A549 (cell line): ENCODE results near the gene GIMAP4. TPM values are rescaled to one million over a fixed set of nuclear protein-coding genes. Genes with fewer than 3 reads are reported as not detected.

ENCODE experiments used
- ATAC-seq, 2 experiments: fragments of 200-7000 bp in 1 of 2; fragments of >200 bp in 1 of 2; cut with Nextera tagmentation in 1 of 2; cut with Tn5 transposase in 1 of 2; 3 replicates each; pipeline versions ENCODE4 v1.8.0 to v1.9.1; 2018 to 2020; ENCODE audit warnings: mild to moderate bottlenecking in 1 of 2, moderate library complexity in 1 of 2
- CTCF ChIA-PET: fragments of 300-600 bp; sonication (Branson Sonifier 250); formaldehyde crosslinking; extraction: SDS; loops from one replicate; lab custom pipeline; 2021; ENCODE audit warnings: antibody characterized with exemption, inconsistent platforms; lab: Yijun Ruan, JAX
- POLR2A ChIA-PET: fragments of 350-600 bp; formaldehyde crosslinking; extraction: SDS; loops from one replicate; lab custom pipeline; 2021; ENCODE audit warnings: antibody characterized with exemption, inconsistent platforms; lab: Yijun Ruan, JAX
- DNase-seq, 2 experiments: peaks; one replicate each; pipeline versions ENCODE4 v3.0.0 to v3.0.0-alpha.2; 2011 to 2016; ENCODE audit warnings: low read depth in 1 of 2, low spot score in 1 of 2
- FAIRE-seq: peaks from 2 replicates; lab custom pipeline; 2011; peaks lifted over from hg19 to GRCh38; lab: Jason Lieb, UNC
- H3K27ac ChIP-seq, 2 experiments: fragments of >200 bp; sonication (Bioruptor Twin); formaldehyde crosslinking; 3 replicates each; pipeline ENCODE4 v1.5.1; 2016 to 2017
- H3K4me1 ChIP-seq: fragments of >200 bp; sonication (Bioruptor Twin); formaldehyde crosslinking; 3 replicates; pipeline ENCODE4 v1.6.1; 2016
- H3K4me2 ChIP-seq: fragments of >200 bp; sonication (Bioruptor Twin); formaldehyde crosslinking; 3 replicates; pipeline ENCODE4 v1.6.1; 2016
- H3K4me3 ChIP-seq: fragments of >200 bp; sonication (Bioruptor Twin); formaldehyde crosslinking; 3 replicates; pipeline ENCODE4 v1.5.1; 2016
- H3K9me3 ChIP-seq: fragments of >200 bp; sonication (Bioruptor Twin); formaldehyde crosslinking; 3 replicates; pipeline ENCODE4 v1.6.1; 2016
- CBX8 ChIP-seq: fragments of 200-600 bp; sonication (generic); IDR thresholded peaks from 2 replicates; pipeline ENCODE4 v1.6.1; 2016
- CHD4 ChIP-seq: fragments of 200-600 bp; sonication (generic); IDR thresholded peaks from 2 replicates; pipeline ENCODE4 v1.6.1; 2016; ENCODE audit warnings: antibody characterized with exemption, mild to moderate bottlenecking, borderline replicate concordance
- ELK1 ChIP-seq: fragments of 150-350 bp; IDR thresholded peaks from 2 replicates; pipeline ENCODE4 v1.6.1; 2014; ENCODE audit warnings: low read depth, mild to moderate bottlenecking, low read length
- ESRRA ChIP-seq: fragments of 150-350 bp; IDR thresholded peaks from 2 replicates; pipeline ENCODE4 v1.6.1; 2014; ENCODE audit warnings: mild to moderate bottlenecking, low read length, borderline replicate concordance
- HEYL ChIP-seq: fragments of 250-450 bp; sonication (Bioruptor Pico); IDR thresholded peaks from 2 replicates; pipeline ENCODE4 v1.8.0; 2021; ENCODE audit warnings: mild to moderate bottlenecking, moderate library complexity
- JUNB ChIP-seq: fragments of >200 bp; sonication (Bioruptor Twin); formaldehyde crosslinking; IDR thresholded peaks from 2 replicates; pipeline ENCODE4 v1.6.1; 2016
- KDM5A ChIP-seq: fragments of 200-600 bp; sonication (generic); IDR thresholded peaks from 2 replicates; pipeline ENCODE4 v1.6.1; 2016; ENCODE audit warnings: antibody characterized with exemption, mild to moderate bottlenecking
- MAZ ChIP-seq: fragments of 150-350 bp; IDR thresholded peaks from 2 replicates; pipeline ENCODE4 v1.6.1; 2014; ENCODE audit warnings: antibody characterized with exemption, low read depth, low read length, borderline replicate concordance
- MYC ChIP-seq: IDR thresholded peaks from 2 replicates; pipeline ENCODE4 v1.6.1; 2012; ENCODE audit warnings: mild to moderate bottlenecking, inconsistent platforms, low read length, improper control_type of control experiment, borderline replicate concordance
- NFE2L2 ChIP-seq: fragments of 150-350 bp; conservative IDR thresholded peaks from 2 replicates; pipeline ENCODE4 v1.6.1; 2014; ENCODE audit warnings: low read length
- NPAS2 ChIP-seq: fragments of 250-450 bp; sonication (Bioruptor Pico); IDR thresholded peaks from 2 replicates; pipeline ENCODE4 v1.8.0; 2022; ENCODE audit warnings: mild to moderate bottlenecking, moderate library complexity, borderline replicate concordance
- POLR2A ChIP-seq: IDR thresholded peaks from 2 replicates; pipeline ENCODE4 v1.6.1; 2012; ENCODE audit warnings: mild to moderate bottlenecking, low read length
- RAD21 ChIP-seq, 2 experiments: fragments of >200 bp in 1 of 2; sonication (Bioruptor Twin) in 1 of 2; formaldehyde crosslinking in 1 of 2; IDR thresholded peaks in 1 of 2; conservative IDR thresholded peaks in 1 of 2; 2 replicates in 1 of 2; 3 replicates in 1 of 2; pipeline ENCODE4 v1.6.1; 2012 to 2018; ENCODE audit warnings: inconsistent platforms in 1 of 2
- SREBF2 ChIP-seq: fragments of 450-650 bp; IDR thresholded peaks from 2 replicates; pipeline ENCODE4 v1.6.1; 2014; ENCODE audit warnings: mild to moderate bottlenecking, moderate library complexity
- TFCP2L1 ChIP-seq: fragments of 250-450 bp; sonication (Bioruptor Pico); IDR thresholded peaks from 2 replicates; pipeline ENCODE4 v1.5.0; 2021; ENCODE audit warnings: mild to moderate bottlenecking
- ZC3H11A ChIP-seq: fragments of 450-650 bp; IDR thresholded peaks from 2 replicates; pipeline ENCODE4 v1.6.1; 2014; ENCODE audit warnings: antibody characterized with exemption, mild to moderate bottlenecking
- ZFP36 ChIP-seq: fragments of 450-650 bp; IDR thresholded peaks from 2 replicates; pipeline ENCODE4 v1.6.1; 2014; ENCODE audit warnings: borderline replicate concordance; ENCODE audit not compliant: partially characterized antibody
- ZNF302 ChIP-seq: fragments of 250-450 bp; sonication (Bioruptor Pico); IDR thresholded peaks from 2 replicates; pipeline ENCODE4 v1.9.0; 2021; ENCODE audit warnings: inconsistent platforms, mild to moderate bottlenecking, moderate library complexity
- WGBS: methylation state at CpG from one replicate; pipeline ENCODE4 v1.1.6; 2017; ENCODE audit errors: missing lambda C conversion rate; 5-methylcytosine and 5-hydroxymethylcytosine counted together
- polyA plus RNA-seq, 4 experiments: library from polyadenylated mRNA; depleted of rRNA in 3 of 4; stranded (reverse); fragments of >200 nt; fragmentation: RNase III in 1 of 4; extraction: RNeasy Plus Mini Kit Qiagen cat#74134 plus additional on column Dnase treatment in 1 of 4; gene quantifications; 2 replicates in 3 of 4; 3 replicates in 1 of 4; pipeline ENCODE4 v1.2.3, GENCODE V29; 2011 to 2017
- TF ChIP-seq, protein P1 (sequence below): fragments of >200 bp; sonication (Bioruptor Twin); formaldehyde crosslinking; IDR thresholded peaks from 3 replicates; pipeline ENCODE4 v1.6.1; 2016
- TF ChIP-seq, protein P2 (sequence below): IDR thresholded peaks from 2 replicates; pipeline ENCODE4 v1.6.1; 2012
- TF ChIP-seq, protein P3 (sequence below): fragments of >200 bp; sonication (Bioruptor Twin); formaldehyde crosslinking; IDR thresholded peaks from 3 replicates; pipeline ENCODE4 v1.5.1; 2016
- TF ChIP-seq, protein P4 (sequence below): fragments of 250-450 bp; sonication (Bioruptor Pico); IDR thresholded peaks from 2 replicates; pipeline ENCODE4 v1.5.0; 2020; ENCODE audit warnings: low read depth, mild to moderate bottlenecking, moderate library complexity

The GIMAP4 gene
- polyA plus RNA-seq, 2 of the 4 experiments (the other 2 are of a cell fraction), result not detected

DNA sequence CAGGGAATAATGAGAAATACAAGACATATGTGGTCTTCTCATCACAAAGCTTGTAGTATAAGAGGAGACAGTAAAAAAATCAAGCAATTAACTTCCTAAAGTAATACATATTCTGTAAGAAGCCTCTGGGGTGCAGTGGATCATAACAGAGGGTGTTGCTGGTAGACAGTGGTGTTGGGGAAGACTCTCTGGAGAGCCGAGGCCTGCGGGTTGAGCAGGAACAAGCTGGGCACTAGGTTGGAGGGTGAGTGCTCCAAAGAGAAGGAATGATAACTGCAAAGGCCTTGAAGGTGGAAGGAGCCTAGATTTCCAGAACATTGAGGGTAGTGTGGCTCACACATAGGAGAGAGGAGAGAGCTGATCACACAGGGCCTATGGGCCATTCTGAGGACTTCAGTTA, 1.5 kb downstream of the GIMAP4 start:
- H3K27ac ChIP-seq, result no peak overlapping the region
- WGBS, result 32% methylated on average over 2 of the region's 2 CpGs
- DNase-seq, result no peak
- ChIA-PET POLR2A (no interaction called here), CTCF (no interaction called here)
- no peak overlapping the region for H3K4me3 ChIP-seq
- no peak for FAIRE-seq
- H3K4me2 ChIP-seq, result no peak overlapping the region
- H3K9me3 ChIP-seq, result no peaks in the 10 kb centered on the region
- no peak for TF ChIP-seq ZC3H11A
- TF ChIP-seq JUNB, result no peak
- H3K4me1 ChIP-seq, result no peaks in the 10 kb centered on the region
- no peak for ATAC-seq

DNA sequence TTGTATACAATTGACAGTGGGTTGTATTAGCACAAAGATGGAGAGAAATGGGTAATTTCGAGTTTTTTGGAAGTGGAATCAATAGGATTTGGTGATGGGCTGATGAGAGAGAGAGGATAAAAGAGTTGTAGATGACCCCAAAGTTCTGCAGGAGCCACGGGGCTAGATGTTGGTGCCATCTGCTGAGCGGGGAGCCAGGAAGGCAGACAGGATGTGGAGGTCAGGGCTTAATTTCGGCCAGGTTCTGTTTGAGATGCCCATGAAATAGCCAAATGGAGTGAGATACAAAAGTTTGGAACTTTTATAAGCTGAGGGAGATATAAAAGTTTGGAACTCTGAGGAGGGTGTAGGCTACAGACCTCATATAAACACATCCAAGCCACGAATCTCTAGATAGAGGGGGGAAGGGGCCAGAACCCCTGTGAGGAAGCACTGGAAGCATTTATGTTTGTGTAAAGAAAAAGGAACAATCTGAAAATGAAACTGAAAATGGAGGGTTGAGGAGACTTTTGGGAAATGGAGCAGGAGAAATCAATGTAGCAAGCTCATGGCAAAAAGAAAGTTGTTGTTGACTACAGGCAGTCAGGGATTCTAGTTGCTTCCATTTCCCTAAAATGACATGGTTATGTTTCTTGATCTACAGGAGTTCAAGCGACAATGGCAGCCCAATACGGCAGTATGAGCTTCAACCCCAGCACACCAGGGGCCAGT, 2.2 kb downstream of the GIMAP4 start:
- FAIRE-seq (no peak), ATAC-seq (no peak), DNase-seq (no peak)
- ChIA-PET CTCF (no interaction called here), POLR2A (no interaction called here)
- no peaks in the 10 kb centered on the region for H3K9me3 ChIP-seq
- TF ChIP-seq RAD21 (conservative IDR thresholded peaks at IDR 0.05 in 1 of 2, IDR thresholded peaks at IDR 0.05 in 1 of 2), result no peak
- no peak for TF ChIP-seq MAZ
- no peak for TF ChIP-seq SREBF2
- TF ChIP-seq, protein P1, sequence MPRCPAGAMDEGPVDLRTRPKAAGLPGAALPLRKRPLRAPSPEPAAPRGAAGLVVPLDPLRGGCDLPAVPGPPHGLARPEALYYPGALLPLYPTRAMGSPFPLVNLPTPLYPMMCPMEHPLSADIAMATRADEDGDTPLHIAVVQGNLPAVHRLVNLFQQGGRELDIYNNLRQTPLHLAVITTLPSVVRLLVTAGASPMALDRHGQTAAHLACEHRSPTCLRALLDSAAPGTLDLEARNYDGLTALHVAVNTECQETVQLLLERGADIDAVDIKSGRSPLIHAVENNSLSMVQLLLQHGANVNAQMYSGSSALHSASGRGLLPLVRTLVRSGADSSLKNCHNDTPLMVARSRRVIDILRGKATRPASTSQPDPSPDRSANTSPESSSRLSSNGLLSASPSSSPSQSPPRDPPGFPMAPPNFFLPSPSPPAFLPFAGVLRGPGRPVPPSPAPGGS, result no peak
- TF ChIP-seq ZNF302 (CRISPR knock-in tag), result no peak
- no peak for TF ChIP-seq KDM5A
- no peak for TF ChIP-seq ELK1
- TF ChIP-seq CHD4, result no peak
- TF ChIP-seq POLR2A, result no peak
- no peak for TF ChIP-seq NPAS2 (CRISPR knock-in tag)
- TF ChIP-seq, protein P2, sequence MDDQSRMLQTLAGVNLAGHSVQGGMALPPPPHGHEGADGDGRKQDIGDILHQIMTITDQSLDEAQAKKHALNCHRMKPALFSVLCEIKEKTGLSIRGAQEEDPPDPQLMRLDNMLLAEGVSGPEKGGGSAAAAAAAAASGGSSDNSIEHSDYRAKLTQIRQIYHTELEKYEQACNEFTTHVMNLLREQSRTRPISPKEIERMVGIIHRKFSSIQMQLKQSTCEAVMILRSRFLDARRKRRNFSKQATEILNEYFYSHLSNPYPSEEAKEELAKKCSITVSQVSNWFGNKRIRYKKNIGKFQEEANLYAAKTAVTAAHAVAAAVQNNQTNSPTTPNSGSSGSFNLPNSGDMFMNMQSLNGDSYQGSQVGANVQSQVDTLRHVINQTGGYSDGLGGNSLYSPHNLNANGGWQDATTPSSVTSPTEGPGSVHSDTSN, result no peak
- TF ChIP-seq HEYL (CRISPR knock-in tag), result no peak
- TF ChIP-seq TFCP2L1 (CRISPR knock-in tag), result no peak
- H3K27ac ChIP-seq, result no peak overlapping the region
- H3K4me2 ChIP-seq, result no peak overlapping the region
- H3K4me1 ChIP-seq, result no peaks in the 10 kb centered on the region
- H3K4me3 ChIP-seq, result no peak overlapping the region
- 2% methylated on average over 7 of the region's 7 CpGs for WGBS

DNA sequence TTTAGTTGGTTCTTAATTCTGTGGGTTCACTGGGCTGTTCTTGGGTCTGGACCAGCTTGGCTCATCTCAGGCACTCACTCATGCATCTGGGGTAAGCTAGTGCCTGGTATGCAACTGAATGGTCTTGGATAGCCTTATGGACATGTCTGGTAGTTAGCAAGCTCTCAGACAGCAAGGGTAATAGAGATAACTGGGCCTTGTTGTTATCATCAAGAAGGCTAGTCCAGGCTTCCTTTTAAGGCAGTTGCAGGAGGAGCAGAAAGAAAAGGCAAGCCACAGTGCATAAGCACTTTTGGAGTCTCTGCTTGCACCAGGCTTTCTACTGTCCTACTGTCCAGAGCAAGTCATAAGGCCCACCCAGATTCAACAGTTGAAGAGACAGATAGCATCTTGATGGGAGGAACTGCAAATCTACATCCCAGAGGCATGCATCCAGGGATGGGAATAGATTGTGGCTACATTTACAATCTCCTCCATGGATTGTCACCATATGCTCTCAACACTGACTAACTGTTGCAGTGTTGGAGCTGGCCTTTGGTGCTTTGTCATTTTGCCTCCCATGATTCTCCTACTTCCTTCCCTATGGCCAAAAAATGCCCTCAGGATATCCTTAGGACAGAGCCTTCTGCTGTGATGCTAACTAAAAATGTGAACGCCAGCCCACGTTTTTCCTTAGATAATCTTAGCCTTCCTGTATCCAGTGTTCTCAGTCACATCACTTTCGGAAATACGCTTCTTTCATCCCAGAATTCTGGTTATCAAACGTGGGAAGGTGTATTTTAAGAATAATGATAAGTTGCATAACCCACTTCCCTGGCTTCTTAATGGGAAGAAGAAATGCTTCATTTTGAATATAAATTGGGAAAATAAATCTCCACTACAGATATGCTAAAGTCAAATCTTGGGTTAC, 3.6 kb downstream of the GIMAP4 start:
- CTCF ChIA-PET, result no interaction called here
- TF ChIP-seq ZFP36 (no peak), ESRRA (no peak), NFE2L2 (no peak), CBX8 (no peak), MYC (no peak)
- TF ChIP-seq, protein P1, result no peak
- TF ChIP-seq, protein P3, sequence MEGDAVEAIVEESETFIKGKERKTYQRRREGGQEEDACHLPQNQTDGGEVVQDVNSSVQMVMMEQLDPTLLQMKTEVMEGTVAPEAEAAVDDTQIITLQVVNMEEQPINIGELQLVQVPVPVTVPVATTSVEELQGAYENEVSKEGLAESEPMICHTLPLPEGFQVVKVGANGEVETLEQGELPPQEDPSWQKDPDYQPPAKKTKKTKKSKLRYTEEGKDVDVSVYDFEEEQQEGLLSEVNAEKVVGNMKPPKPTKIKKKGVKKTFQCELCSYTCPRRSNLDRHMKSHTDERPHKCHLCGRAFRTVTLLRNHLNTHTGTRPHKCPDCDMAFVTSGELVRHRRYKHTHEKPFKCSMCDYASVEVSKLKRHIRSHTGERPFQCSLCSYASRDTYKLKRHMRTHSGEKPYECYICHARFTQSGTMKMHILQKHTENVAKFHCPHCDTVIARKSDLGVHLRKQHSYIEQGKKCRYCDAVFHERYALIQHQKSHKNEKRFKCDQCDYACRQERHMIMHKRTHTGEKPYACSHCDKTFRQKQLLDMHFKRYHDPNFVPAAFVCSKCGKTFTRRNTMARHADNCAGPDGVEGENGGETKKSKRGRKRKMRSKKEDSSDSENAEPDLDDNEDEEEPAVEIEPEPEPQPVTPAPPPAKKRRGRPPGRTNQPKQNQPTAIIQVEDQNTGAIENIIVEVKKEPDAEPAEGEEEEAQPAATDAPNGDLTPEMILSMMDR, result no peak
- TF ChIP-seq, protein P2, result no peak
- TF ChIP-seq, protein P4, sequence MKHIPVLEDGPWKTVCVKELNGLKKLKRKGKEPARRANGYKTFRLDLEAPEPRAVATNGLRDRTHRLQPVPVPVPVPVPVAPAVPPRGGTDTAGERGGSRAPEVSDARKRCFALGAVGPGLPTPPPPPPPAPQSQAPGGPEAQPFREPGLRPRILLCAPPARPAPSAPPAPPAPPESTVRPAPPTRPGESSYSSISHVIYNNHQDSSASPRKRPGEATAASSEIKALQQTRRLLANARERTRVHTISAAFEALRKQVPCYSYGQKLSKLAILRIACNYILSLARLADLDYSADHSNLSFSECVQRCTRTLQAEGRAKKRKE (CRISPR knock-in tag), result no peak
- Histone ChIP-seq H3K9me3 (no peaks in the 10 kb centered on the region), H3K4me2 (no peak overlapping the region), H3K27ac (no peak overlapping the region), H3K4me1 (no peaks in the 10 kb centered on the region), H3K4me3 (no peak overlapping the region)
- 23% methylated on average over 5 of the region's 5 CpGs for WGBS
- no peak for DNase-seq
- ATAC-seq, result no peak
- FAIRE-seq, result no peak
- POLR2A ChIA-PET, result no interaction called here
